ENCODE results near the gene PSTPIP1. TPM values are rescaled to one million over a fixed set of nuclear protein-coding genes. Genes with fewer than 3 reads are reported as not detected.

PSTPIP1 gene
- total and polyA plus RNA-seq, 2 of the 4 experiments (the other 2 are of a cell fraction) = 0.36 to 1.1 TPM

- Histone ChIP-seq H4K8ac (ENCODE audit: low read depth in 2 of 2, low read length in 2 of 2) (no peak overlapping the region), H2BK5ac (ENCODE audit: low read depth, low read length, poor library complexity, severe bottlenecking) (no peak overlapping the region), H3K18ac (ENCODE audit: low read depth, low read length) (no peak overlapping the region), H3K9me3 (ENCODE audit: control insufficient read depth, insufficient read depth, low read length) (no peaks in the 10 kb centered on the region), H3K14ac (replicated peaks; ENCODE audit: low read depth, low read length) (no peak overlapping the region), H3K79me1 (ENCODE audit: low read depth in 1 of 2, low read length in 2 of 2) (peaks cover 0 to 17% of the 10 kb centered on the region in 2 experiments; a peak in 1 of 4 replicates), H4K20me1 (ENCODE audit: insufficient read depth, low read length) (peaks cover 4% of the 10 kb centered on the region; the same call in 1 of the 2 replicates), H4K5ac (ENCODE audit: low read depth, low read length) (no peak overlapping the region), H3K4me1 (ENCODE audit: control insufficient read depth, insufficient read depth, low read length) (0 out of 2 replicates have a peak, but pooled peaks cover 2% of the 10 kb centered on the region), H2AK5ac (ENCODE audit: low read depth, low read length) (no peak overlapping the region; the same call in 1 of the 2 replicates), H3K27me3 (ENCODE audit: control insufficient read depth, insufficient read depth, low read length) (no peaks in the 10 kb centered on the region), H2AK9ac (replicated peaks; ENCODE audit: low read depth, low read length, poor library complexity) (no peak overlapping the region), H3K23ac (ENCODE audit: low read depth, low read length) (no peak overlapping the region), H2BK120ac (ENCODE audit: low read depth, low read length) (no peak overlapping the region), H3K9ac (ENCODE audit: low read depth, low read length) (no peak overlapping the region), H3K9me1 (ENCODE audit: insufficient read depth, low read length) (peaks cover 8% of the 10 kb centered on the region), H3K4me2 (ENCODE audit: low read depth, low read length) (no peak overlapping the region), H3K36me3 (ENCODE audit: control insufficient read depth, insufficient read depth, low read length) (peaks cover 8% of the 10 kb centered on the region), H4K91ac (ENCODE audit: insufficient read depth, low read depth, low read length) (no peak overlapping the region), H2AFZ (replicated peaks; ENCODE audit: low read length, poor library complexity) (no peak overlapping the region), H3K4ac (ENCODE audit: low read depth, low read length) (no peak overlapping the region), H3K27ac (ENCODE audit: insufficient read depth, low read length) (no peak overlapping the region), H3K4me3 (ENCODE audit: insufficient read depth, low read depth, low read length) (no peak overlapping the region), H2BK15ac (ENCODE audit: low read depth, low read length) (no peak overlapping the region), H3K56ac (ENCODE audit: extremely low read depth, insufficient read depth, low read length) (no peak overlapping the region), H2BK20ac (ENCODE audit: low read depth, low read length) (no peak overlapping the region)
- 90% methylated on average over 7 of the region's 13 CpGs; no CpG with 5 or more reads in 1 of the 2 experiments for WGBS, 2 experiments (ENCODE audit: extremely low coverage in 2 of 2, insufficient read length in 1 of 2)
- no peak for DNase-seq
- in situ Hi-C loops (cut with MboI; ENCODE audit: low sequenced_read_pairs) (no loop called here), dilution Hi-C loops (cut with HindIII; ENCODE audit: low sequenced_read_pairs, unreplicated experiment) (no loop called here), intact Hi-C loops (cut with micrococcal nuclease) (no loop called here)
- TF ChIP-seq CTCF (conservative IDR thresholded peaks at IDR 0.05; ENCODE audit: low read depth, low read length) = no peak
- no peak for TF ChIP-seq BHLHE40 (IDR thresholded peaks at IDR 0.05; ENCODE audit: low read depth, low read length)
- TF ChIP-seq NFE2L2 (IDR thresholded peaks at IDR 0.05; ENCODE audit: low read depth, low read length) = no peak
- no peak for TF ChIP-seq RAD21 (IDR thresholded peaks at IDR 0.05; ENCODE audit: low read length)
- TF ChIP-seq MAFK (IDR thresholded peaks at IDR 0.05; ENCODE audit: low read depth, low read length) = no peak
- no peak for TF ChIP-seq RCOR1 (IDR thresholded peaks at IDR 0.05; ENCODE audit: insufficient replicate concordance, low read length)
- no peak for TF ChIP-seq FOS (IDR thresholded peaks at IDR 0.05; ENCODE audit: low read depth, low read length)
- TF ChIP-seq MAZ (IDR thresholded peaks at IDR 0.05; ENCODE audit: borderline replicate concordance, low read depth, low read length) = no peak
- TF ChIP-seq RFX5 (IDR thresholded peaks at IDR 0.05; ENCODE audit: low read depth, low read length) = no peak
- no peak for TF ChIP-seq CEBPB (IDR thresholded peaks at IDR 0.05; ENCODE audit: low read depth, low read length)
- TF ChIP-seq CHD1 (IDR thresholded peaks at IDR 0.05; ENCODE audit: low read depth, low read length) = no peak
- no peak for TF ChIP-seq ELK1 (IDR thresholded peaks at IDR 0.05; ENCODE audit: borderline replicate concordance, low read depth, low read length)
- TF ChIP-seq POLR2A (IDR thresholded peaks at IDR 0.05; ENCODE audit: low read depth, low read length) = no peak
- TF ChIP-seq SMC3 (IDR thresholded peaks at IDR 0.05; ENCODE audit: low read depth, low read length) = no peak
- TF ChIP-seq USF2 (IDR thresholded peaks at IDR 0.05; ENCODE audit: low read depth, low read length) = no peak
- TF ChIP-seq MXI1 (IDR thresholded peaks at IDR 0.05; ENCODE audit: borderline replicate concordance, low read depth, low read length) = no peak
- POLR2A ChIA-PET (ENCODE audit: unreplicated experiment) = no interaction called here
- ATAC-seq (ENCODE audit: low read depth) = no peak
- no TSS peak for BruUV-seq (replicated peaks)
- CTCF ChIA-PET = no interaction called here
These were observed 41.1 kb downstream of the PSTPIP1 start for GRCh38 chr15:77035999-77036471.
